ENCODE results near the gene MYO7B.

MYO7B gene

GRCh38 chr2:127654084-127654837 lies 118.8 kb downstream of the MYO7B start:
- TF ChIP-seq CTCF (IDR thresholded peaks at IDR 0.05; ENCODE audit: control insufficient read depth, extremely low read depth, insufficient read depth): no peak
- no peak for DNase-seq (ENCODE audit: low read depth)
- no peak overlapping the region for H3K4me3 ChIP-seq (ENCODE audit: low read depth, low read length)

- H3K4me3 ChIP-seq (ENCODE audit: low read depth, low read length): no peak overlapping the region
- TF ChIP-seq CTCF (IDR thresholded peaks at IDR 0.05; ENCODE audit: control insufficient read depth, extremely low read depth, insufficient read depth): no peak
- DNase-seq (ENCODE audit: low read depth): no peak
Measured at GRCh38 chr2:127654838-127655175, 119.3 kb downstream of the MYO7B start.

GRCh38 chr2:127655209-127656073 lies 120.0 kb downstream of the MYO7B start:
- TF ChIP-seq CTCF (IDR thresholded peaks at IDR 0.05; ENCODE audit: control insufficient read depth, extremely low read depth, insufficient read depth): no peak
- DNase-seq (ENCODE audit: low read depth): no peak
- H3K4me3 ChIP-seq (ENCODE audit: low read depth, low read length): no peak overlapping the region

GRCh38 chr2:127656569-127657231 lies 121.2 kb downstream of the MYO7B start:
- H3K4me3 ChIP-seq (ENCODE audit: low read depth, low read length): no peak overlapping the region

GRCh38 chr2:127657232-127657595 lies 121.7 kb downstream of the MYO7B start:
- no peak for TF ChIP-seq CTCF (IDR thresholded peaks at IDR 0.05; ENCODE audit: control insufficient read depth, extremely low read depth, insufficient read depth)
- H3K4me3 ChIP-seq (ENCODE audit: low read depth, low read length): no peak overlapping the region
- DNase-seq (ENCODE audit: low read depth): no peak

More at GRCh38 chr2:127656569-127657231, 121.2 kb downstream of the MYO7B start:
- DNase-seq (ENCODE audit: low read depth): no peak
- TF ChIP-seq CTCF (IDR thresholded peaks at IDR 0.05; ENCODE audit: control insufficient read depth, extremely low read depth, insufficient read depth): no peak

- H3K4me3 ChIP-seq (ENCODE audit: low read depth, low read length): no peak overlapping the region
- no peak for DNase-seq (ENCODE audit: low read depth)
- TF ChIP-seq CTCF (IDR thresholded peaks at IDR 0.05; ENCODE audit: control insufficient read depth, extremely low read depth, insufficient read depth): no peak
Measured at GRCh38 chr2:127658146-127658545, 122.7 kb downstream of the MYO7B start.

Measured in LNCaP clone FGC (cell line).